Mesenchymal stem cell (in vitro differentiated cells and primary cell): ENCODE results near the gene TSEN54.

ENCODE experiments used
- DNase-seq: peaks from one replicate; pipeline ENCODE4 v3.0.0-alpha.2; 2013
- H2AFZ ChIP-seq: one replicate; pipeline ENCODE4 v1.6.1; 2013; ENCODE audit warnings: low read depth, mild to moderate bottlenecking, control low read depth, inconsistent platforms, low read length, moderate library complexity
- H2AK5ac ChIP-seq: 2 replicates; pipeline ENCODE4 v1.6.1; 2013; ENCODE audit warnings: low read length, moderate library complexity, mild to moderate bottlenecking, inconsistent platforms; ENCODE audit not compliant: severe bottlenecking
- H2BK120ac ChIP-seq: one replicate; pipeline ENCODE4 v1.6.1; 2013; ENCODE audit warnings: low read depth, mild to moderate bottlenecking, inconsistent platforms, low read length, moderate library complexity
- H2BK12ac ChIP-seq, 2 experiments: one replicate each; pipeline ENCODE4 v1.6.1; 2013; ENCODE audit warnings: inconsistent platforms in 2 of 2, low read length in 2 of 2, mild to moderate bottlenecking in 2 of 2, moderate library complexity in 2 of 2, control low read depth in 1 of 2
- H2BK15ac ChIP-seq: one replicate; pipeline ENCODE4 v1.6.1; 2013; ENCODE audit warnings: mild to moderate bottlenecking, low read depth, inconsistent platforms; ENCODE audit not compliant: poor library complexity, severe bottlenecking
- H2BK5ac ChIP-seq: 2 replicates; pipeline ENCODE4 v1.6.1; 2013; ENCODE audit warnings: low read depth, mild to moderate bottlenecking, low read length, control low read depth, inconsistent platforms; ENCODE audit not compliant: poor library complexity, severe bottlenecking
- H3K14ac ChIP-seq, 2 experiments: one replicate each; pipeline ENCODE4 v1.6.1; 2013; ENCODE audit warnings: inconsistent platforms in 2 of 2, low read length in 2 of 2, control low read depth in 1 of 2, mild to moderate bottlenecking in 1 of 2, moderate library complexity in 1 of 2
- H3K18ac ChIP-seq, 2 experiments: one replicate each; pipeline ENCODE4 v1.6.1; 2013; ENCODE audit warnings: inconsistent platforms in 2 of 2, low read length in 2 of 2, control low read depth in 1 of 2, low read depth in 1 of 2, mild to moderate bottlenecking in 1 of 2
- H3K23ac ChIP-seq, 2 experiments: one replicate each; pipeline ENCODE4 v1.6.1; 2013; ENCODE audit warnings: inconsistent platforms in 2 of 2, low read length in 2 of 2, mild to moderate bottlenecking in 2 of 2, moderate library complexity in 2 of 2, control low read depth in 1 of 2
- H3K27ac ChIP-seq: 2 replicates; pipeline ENCODE4 v1.5.1; 2013; ENCODE audit warnings: mild to moderate bottlenecking, moderate library complexity, low read length, control low read depth, inconsistent platforms; ENCODE audit not compliant: poor library complexity, severe bottlenecking
- H3K27me3 ChIP-seq, 2 experiments: 2 replicates each; pipeline versions ENCODE4 v1.6.1 to v1.7.0; 2013; ENCODE audit warnings: low read length in 2 of 2, mild to moderate bottlenecking in 2 of 2, moderate library complexity in 2 of 2, control low read depth in 1 of 2, inconsistent platforms in 1 of 2; ENCODE audit not compliant: control insufficient read depth in 1 of 2, insufficient read depth in 1 of 2
- H3K36me3 ChIP-seq, 2 experiments: 2 replicates each; pipeline versions ENCODE4 v1.6.1 to v1.7.0; 2013; ENCODE audit warnings: low read length in 2 of 2, control low read depth in 1 of 2, inconsistent platforms in 1 of 2, low read depth in 1 of 2, mild to moderate bottlenecking in 1 of 2; ENCODE audit not compliant: insufficient read depth in 2 of 2, control insufficient read depth in 1 of 2
- H3K4ac ChIP-seq, 2 experiments: one replicate each; pipeline ENCODE4 v1.6.1; 2013; ENCODE audit warnings: inconsistent platforms in 2 of 2, low read length in 2 of 2, mild to moderate bottlenecking in 2 of 2, moderate library complexity in 2 of 2, control low read depth in 1 of 2, low read depth in 1 of 2
- H3K4me1 ChIP-seq: 2 replicates; pipeline ENCODE4 v1.6.1; 2013; ENCODE audit warnings: low read depth, low read length, control low read depth; ENCODE audit not compliant: control insufficient read depth, insufficient read depth
- H3K4me2 ChIP-seq: 2 replicates; pipeline ENCODE4 v1.6.1; 2013; ENCODE audit warnings: low read length, mild to moderate bottlenecking, inconsistent platforms; ENCODE audit not compliant: poor library complexity, severe bottlenecking
- H3K4me3 ChIP-seq, 2 experiments: 2 replicates each; pipeline versions ENCODE4 v1.5.1 to v1.7.0; 2013; ENCODE audit warnings: low read length in 2 of 2, mild to moderate bottlenecking in 2 of 2, control low read depth in 1 of 2, low read depth in 1 of 2; ENCODE audit not compliant: insufficient read depth in 1 of 2
- H3K79me1 ChIP-seq: replicated peaks from 2 replicates; pipeline ENCODE4 v1.6.1; 2013; ENCODE audit warnings: mild to moderate bottlenecking, control low read depth, low read length, inconsistent platforms; ENCODE audit not compliant: poor library complexity, severe bottlenecking
- H3K9ac ChIP-seq: 2 replicates; pipeline ENCODE4 v1.7.0; 2013; ENCODE audit warnings: mild to moderate bottlenecking, low read length, moderate library complexity
- H3K9me3 ChIP-seq: 2 replicates; pipeline ENCODE4 v1.7.0; 2013; ENCODE audit warnings: mild to moderate bottlenecking, low read length; ENCODE audit not compliant: control insufficient read depth
- H4K8ac ChIP-seq: one replicate; pipeline ENCODE4 v1.6.1; 2013; ENCODE audit warnings: inconsistent platforms, mild to moderate bottlenecking, low read length, moderate library complexity
- H4K91ac ChIP-seq: one replicate; pipeline ENCODE4 v1.6.1; 2013; ENCODE audit warnings: mild to moderate bottlenecking, low read length, inconsistent platforms
- WGBS: methylation state at CpG from one replicate; pipeline ENCODE4 v1.1.7; 2013; ENCODE audit warnings: mixed read lengths; 5-methylcytosine and 5-hydroxymethylcytosine counted together

Gene TSEN54

DNA sequence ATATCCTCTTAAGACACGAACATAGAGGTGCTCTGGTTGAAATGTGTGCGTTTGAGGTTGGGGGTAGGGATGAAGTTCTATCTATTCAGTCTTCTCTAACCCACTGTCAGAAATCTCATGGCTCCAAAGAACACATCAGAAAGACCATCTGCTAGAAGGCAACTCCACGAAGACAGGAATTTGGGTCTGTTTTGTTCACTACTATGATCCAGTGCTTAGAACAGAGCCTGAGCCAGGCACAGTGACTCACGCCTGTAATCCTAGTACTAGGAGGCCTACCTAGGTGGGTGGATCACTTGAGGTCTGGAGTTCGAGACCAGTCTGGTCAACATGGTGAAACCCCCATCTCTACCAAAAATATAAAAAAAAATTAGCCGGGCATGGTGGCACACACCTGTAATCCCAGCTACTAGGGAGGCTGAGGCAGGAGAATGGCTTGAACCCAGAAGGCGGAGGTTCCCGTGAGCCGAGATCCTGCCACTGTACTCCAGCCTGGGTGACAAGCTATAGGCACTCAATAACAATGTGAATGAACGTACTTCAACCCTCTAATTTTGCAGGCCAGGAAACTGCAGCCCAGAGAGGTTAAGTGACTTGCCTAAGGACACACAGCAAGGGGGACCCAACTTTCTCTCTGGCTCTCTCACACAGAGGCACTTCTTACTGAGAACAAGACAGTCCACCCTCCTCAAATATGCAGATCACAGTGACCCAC lies 3.2 kb upstream of the TSEN54 start:
- Histone ChIP-seq H2BK12ac (no peak overlapping the region), H4K8ac (no peak overlapping the region), H3K4me2 (no peak overlapping the region), H3K9me3 (no peaks in the 10 kb centered on the region), H4K91ac (no peak overlapping the region), H2BK5ac (no peak overlapping the region), H3K27me3 (no peaks in the 10 kb centered on the region), H3K23ac (no peak overlapping the region), H3K14ac (no peak overlapping the region), H2AFZ (no peak overlapping the region), H3K18ac (no peak overlapping the region), H2BK120ac (no peak overlapping the region), H3K27ac (no peak overlapping the region), H3K4me3 (no peak overlapping the region), H2BK15ac (no peak overlapping the region), H3K4ac (no peak overlapping the region), H3K9ac (no peak overlapping the region), H3K36me3 (peaks cover 3 to 30% of the 10 kb centered on the region in 2 experiments), H2AK5ac (no peak overlapping the region), H3K4me1 (peaks cover 48% of the 10 kb centered on the region), H3K79me1 (peaks cover 48% of the 10 kb centered on the region)
- 75% methylated on average over 8 of the region's 10 CpGs for WGBS
- peak; percentile 29 for DNase-seq

DNA sequence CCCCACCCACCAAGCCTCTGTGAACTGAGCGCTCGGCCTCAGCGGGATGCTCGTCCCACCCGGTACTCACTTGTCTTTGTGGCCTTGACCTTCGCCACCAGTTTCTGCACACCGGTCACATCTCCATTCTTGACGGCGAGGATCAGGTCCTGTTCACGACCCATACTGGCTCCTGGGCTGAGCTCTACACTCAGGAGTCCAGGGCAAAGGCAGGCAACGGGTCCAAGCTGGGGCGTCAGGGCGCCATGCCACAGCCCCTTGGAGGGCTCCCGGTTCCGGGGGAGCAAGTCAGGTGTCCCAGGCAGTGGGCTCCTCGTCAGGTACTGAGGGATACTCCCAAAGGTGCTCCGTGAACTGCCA lies 2.7 kb upstream of the TSEN54 start:
- no peak overlapping the region for H3K4me2 ChIP-seq
- H3K9me3 ChIP-seq, result no peaks in the 10 kb centered on the region
- H2AFZ ChIP-seq, result no peak overlapping the region
- H3K4me1 ChIP-seq, result peaks cover 43% of the 10 kb centered on the region
- H3K18ac ChIP-seq, result no peak overlapping the region
- no peak overlapping the region for H2BK5ac ChIP-seq
- H3K23ac ChIP-seq, result no peak overlapping the region
- no peak overlapping the region for H2BK120ac ChIP-seq
- no peak overlapping the region for H3K4ac ChIP-seq
- no peak overlapping the region for H3K4me3 ChIP-seq
- peaks cover 3 to 24% of the 10 kb centered on the region in 2 experiments for H3K36me3 ChIP-seq
- H3K27ac ChIP-seq, result no peak overlapping the region
- H3K14ac ChIP-seq, result no peak overlapping the region
- no peak overlapping the region for H2BK15ac ChIP-seq
- H3K9ac ChIP-seq, result no peak overlapping the region
- no peak overlapping the region for H2AK5ac ChIP-seq
- no peaks in the 10 kb centered on the region for H3K27me3 ChIP-seq
- no peak overlapping the region for H4K91ac ChIP-seq
- 98% methylated on average over 17 of the region's 17 CpGs for WGBS
- peaks cover 45% of the 10 kb centered on the region for H3K79me1 ChIP-seq
- DNase-seq, result no peak
- H2BK12ac ChIP-seq, result no peak overlapping the region
- H4K8ac ChIP-seq, result no peak overlapping the region

DNA sequence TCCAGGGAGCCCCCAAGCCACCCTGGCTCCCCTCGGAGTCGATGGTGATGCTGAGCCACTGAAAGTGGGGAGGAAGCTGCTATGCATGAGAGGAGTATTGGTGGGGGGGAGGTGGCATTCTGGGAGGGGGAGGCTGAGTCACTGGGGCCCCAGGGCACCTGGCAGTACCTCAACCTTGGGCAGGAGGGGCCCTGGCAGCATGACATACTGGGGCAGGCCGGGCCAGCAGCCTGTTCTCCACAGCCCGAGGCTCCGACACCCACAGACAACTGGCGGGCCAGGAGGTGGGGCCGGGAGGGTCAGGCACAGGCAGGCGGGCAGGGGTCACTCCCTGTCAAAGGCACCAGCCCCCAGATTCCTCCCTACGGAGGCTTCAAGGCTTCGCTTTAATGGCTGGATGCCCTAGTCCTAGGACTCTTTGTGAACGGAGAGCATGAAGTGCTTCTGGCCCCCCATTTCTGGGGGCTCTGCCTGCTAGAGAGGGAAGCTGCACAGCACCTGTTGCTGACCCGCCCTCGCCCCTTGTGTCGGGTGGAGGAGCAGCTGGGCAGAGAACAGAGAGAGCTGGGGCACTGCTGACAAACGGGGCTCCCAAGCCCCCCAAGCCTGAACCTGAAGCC lies 1.9 kb upstream of the TSEN54 start:
- Histone ChIP-seq H3K4me2 (peak overlapping the region; percentile 92), H3K4ac (peak overlapping the region in 1 of 2 experiments; percentile 91), H2AFZ (no peak overlapping the region), H3K27me3 (no peaks in the 10 kb centered on the region), H3K9ac (peak overlapping the region; percentile 84), H2BK12ac (no peak overlapping the region), H2AK5ac (no peak overlapping the region), H3K23ac (no peak overlapping the region), H4K91ac (no peak overlapping the region), H4K8ac (no peak overlapping the region), H3K36me3 (peaks cover 8 to 22% of the 10 kb centered on the region in 2 experiments), H3K14ac (peak overlapping the region in 1 of 2 experiments; percentile 36), H3K79me1 (peaks cover 42% of the 10 kb centered on the region), H2BK120ac (no peak overlapping the region), H2BK5ac (no peak overlapping the region), H3K9me3 (no peaks in the 10 kb centered on the region), H3K4me3 (peak overlapping the region; percentile 83 to 93), H3K18ac (peak overlapping the region in 1 of 2 experiments; percentile 82), H3K4me1 (peaks cover 37% of the 10 kb centered on the region), H2BK15ac (no peak overlapping the region), H3K27ac (no peak overlapping the region)
- WGBS, result 24% methylated on average over 15 of the region's 15 CpGs
- DNase-seq, result no peak

DNA sequence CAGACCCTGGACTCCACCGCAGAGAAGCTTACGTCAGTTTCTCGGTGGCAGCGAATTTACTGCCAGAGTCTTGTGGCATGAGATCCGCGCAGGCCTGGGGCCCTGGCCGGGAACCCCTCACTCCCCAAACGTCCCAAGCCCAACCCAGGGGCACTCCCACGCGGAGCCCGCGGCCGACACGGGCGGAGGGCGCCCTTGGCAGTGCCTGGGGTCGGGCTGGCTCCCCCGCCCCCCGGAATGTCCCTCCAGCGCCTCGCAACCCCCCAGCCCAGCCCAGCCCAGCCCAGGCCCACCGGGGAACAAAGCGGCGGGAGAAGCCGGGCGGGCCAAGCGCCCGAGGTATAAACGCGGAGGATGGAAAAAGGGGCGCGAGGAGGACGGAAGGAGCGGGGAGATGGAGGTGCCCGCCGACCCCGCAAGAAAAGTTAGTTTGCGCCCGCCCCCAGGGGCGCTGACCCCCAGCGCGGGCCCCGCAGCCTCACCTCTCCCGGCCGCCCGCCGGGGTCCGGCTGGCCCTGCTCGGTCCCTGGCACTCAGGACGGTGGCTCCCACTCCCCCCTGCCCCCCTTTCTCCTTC lies 1.3 kb upstream of the TSEN54 start:
- peak; percentile 39 for DNase-seq
- Histone ChIP-seq H3K4ac (peak overlapping the region; percentile 68 to 91), H2BK15ac (peak overlapping the region; percentile 71), H3K9me3 (no peaks in the 10 kb centered on the region), H3K9ac (peak overlapping the region; percentile 84), H2BK12ac (no peak overlapping the region), H3K4me1 (peaks cover 37% of the 10 kb centered on the region), H3K14ac (peak overlapping the region in 1 of 2 experiments; percentile 26), H2BK120ac (peak overlapping the region; percentile 84), H2BK5ac (peak overlapping the region; percentile 59), H2AK5ac (no peak overlapping the region), H4K91ac (peak overlapping the region; percentile 66), H3K23ac (peak overlapping the region in 1 of 2 experiments; percentile 60), H3K79me1 (peaks cover 36% of the 10 kb centered on the region), H3K4me3 (peak overlapping the region; percentile 83 to 93), H3K4me2 (peak overlapping the region; percentile 92), H3K27ac (no peak overlapping the region), H4K8ac (peak overlapping the region; percentile 56), H3K18ac (peak overlapping the region; percentile 80 to 82), H3K36me3 (peaks cover 12 to 17% of the 10 kb centered on the region in 2 experiments), H3K27me3 (no peaks in the 10 kb centered on the region), H2AFZ (peak overlapping the region; percentile 55)
- 0% methylated on average over 10 of the region's 50 CpGs for WGBS
